Measurements from ENCODE around the gene GPC5.
"Not testable (repeated sequence)": the region's sequence is repeated elsewhere in the genome, so short reads cannot be mapped to it uniquely, and the experiment has no call there.

Gene GPC5

GRCh38 chr13:91370501-91370900 is 27.9 kb upstream of the GPC5 start:
- no peak for DNase-seq

DNA sequence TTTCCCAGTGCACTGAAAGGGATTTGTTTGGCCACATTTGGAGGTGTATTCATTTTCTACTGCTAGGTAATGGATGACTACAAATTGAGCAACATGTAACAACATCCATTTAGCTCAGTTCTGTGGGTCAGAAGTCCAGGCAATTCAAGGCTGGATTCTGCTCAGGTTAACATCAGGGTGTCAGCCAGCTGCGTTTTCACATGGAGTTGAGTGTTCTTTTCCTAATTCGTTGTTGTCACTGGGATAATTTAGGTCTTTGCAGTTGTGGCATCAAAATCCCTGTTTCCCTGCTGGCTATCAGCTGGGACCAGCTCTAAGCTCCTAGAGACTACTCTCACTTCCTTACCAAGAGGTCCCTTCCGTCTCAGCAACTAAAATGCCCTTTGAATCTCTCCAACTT is 25.5 kb upstream of the GPC5 start:
- no peak for DNase-seq

GRCh38 chr13:91375116-91375729 is 23.2 kb upstream of the GPC5 start:
- peak; percentile 26 to 37 for DNase-seq

DNA sequence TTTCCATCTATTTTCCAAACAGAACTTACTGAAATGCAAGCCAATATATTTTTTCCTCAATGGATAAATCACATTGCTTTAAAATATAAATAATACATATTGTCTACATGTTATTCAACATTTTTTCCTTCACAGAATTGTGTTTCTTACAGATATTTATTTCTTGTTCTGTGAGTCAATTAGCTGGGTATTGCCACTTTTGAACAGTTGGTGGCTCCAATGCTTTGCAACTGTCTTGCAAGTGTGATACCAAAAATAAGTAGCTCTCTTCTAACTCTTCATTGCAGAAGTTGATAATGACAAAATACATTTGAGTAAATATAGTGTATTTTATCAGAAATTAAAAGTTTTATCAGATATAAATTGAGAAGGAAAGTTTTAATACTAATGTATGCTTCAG is 17.1 kb upstream of the GPC5 start:
- DNase-seq, result no peak

DNA sequence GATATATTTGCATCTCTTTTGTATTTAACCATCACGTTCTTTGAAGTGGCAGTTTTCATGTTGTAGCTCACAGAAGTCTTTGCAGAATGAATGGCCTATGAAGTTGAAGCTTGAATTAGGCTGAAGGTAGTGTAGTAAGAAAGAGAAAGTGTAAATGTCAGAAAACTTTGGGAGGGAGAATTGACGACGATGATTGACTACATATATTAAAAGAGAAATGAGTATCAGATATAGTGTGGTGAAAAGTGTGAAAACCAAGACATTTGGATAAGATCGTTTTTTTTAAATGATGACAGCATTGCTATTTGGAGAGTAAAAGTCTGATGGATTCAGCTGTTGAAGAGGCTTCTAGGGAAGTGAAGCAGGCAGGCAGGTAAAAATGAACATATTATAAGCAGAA is 14.6 kb upstream of the GPC5 start:
- DNase-seq, result no peak

GRCh38 chr13:91384896-91385295 is 13.5 kb upstream of the GPC5 start:
- no peak for DNase-seq

GRCh38 chr13:91389186-91389585 is 9.2 kb upstream of the GPC5 start:
- no peak for DNase-seq

GRCh38 chr13:91397595-91397994 is 826 bp upstream of the GPC5 start:
- no peak for DNase-seq

GRCh38 chr13:91399189-91400062 is 1.0 kb downstream of the GPC5 start:
- no peak for DNase-seq

- no peak for DNase-seq
Measured at GRCh38 chr13:91400063-91400399, 1.6 kb downstream of the GPC5 start.

GRCh38 chr13:91400671-91401070 is 2.2 kb downstream of the GPC5 start:
- no peak for DNase-seq

GRCh38 chr13:91401920-91402319 is 3.5 kb downstream of the GPC5 start:
- no peak for DNase-seq

GRCh38 chr13:91405240-91405639 is 6.8 kb downstream of the GPC5 start:
- DNase-seq, result no peak

DNA sequence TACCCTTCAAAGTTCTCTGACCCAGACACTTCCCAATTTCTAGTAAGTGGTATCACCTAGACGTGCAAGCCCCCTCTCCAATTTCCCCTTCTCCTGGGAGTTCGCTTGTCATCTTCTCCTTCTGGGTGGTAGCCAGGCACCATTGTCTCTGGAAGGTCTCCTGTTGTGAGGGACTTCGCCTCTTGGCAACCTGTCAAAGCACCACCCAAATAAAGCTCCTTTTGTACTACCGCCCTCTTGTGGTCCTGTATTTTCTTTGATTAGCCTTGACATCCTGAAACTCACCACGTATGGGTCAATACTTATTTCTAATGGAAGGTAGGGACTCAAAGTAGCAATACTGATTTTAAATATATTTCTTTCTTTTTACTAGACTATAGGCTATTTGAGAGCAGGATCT is 8.2 kb downstream of the GPC5 start:
- peak; percentile 11 to 47 for DNase-seq

DNA sequence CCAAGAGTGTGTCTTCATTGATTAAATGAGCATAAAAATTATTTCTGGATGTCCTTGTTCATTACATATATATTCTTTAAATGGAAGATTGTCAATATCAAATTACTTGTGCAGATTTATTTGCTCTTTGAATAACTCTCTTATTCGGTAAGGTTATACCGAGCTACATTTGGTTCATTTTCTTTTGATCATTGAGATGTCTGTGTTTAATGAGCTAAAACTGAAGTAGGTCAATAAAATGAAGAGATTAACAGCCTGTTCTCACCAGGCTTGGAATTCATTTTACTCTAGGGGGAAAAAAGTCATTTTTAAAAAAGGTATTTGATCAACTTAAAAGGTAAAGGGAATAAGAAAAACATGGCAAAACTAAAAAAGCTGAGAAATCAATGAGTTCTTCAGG is 10.6 kb downstream of the GPC5 start:
- DNase-seq, result no peak

DNA sequence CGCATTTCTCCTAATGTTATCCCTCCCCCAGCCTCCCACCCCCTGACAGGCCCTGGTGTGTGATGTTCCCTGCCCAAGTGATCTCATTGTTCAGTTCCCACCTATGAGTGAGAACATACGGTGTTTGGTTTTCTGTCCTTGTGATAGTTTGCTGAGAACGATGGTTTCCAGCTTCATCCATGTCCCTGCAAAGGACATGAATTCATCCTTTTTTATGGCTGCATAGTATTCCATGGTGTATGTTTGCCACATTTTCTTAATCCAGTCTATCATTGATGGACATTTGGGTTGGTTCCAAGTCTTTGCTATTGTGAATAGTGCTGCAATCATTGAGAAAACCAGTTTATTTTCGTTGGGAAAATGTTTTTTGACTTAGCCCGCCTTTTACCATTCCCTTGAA is 18.2 kb downstream of the GPC5 start:
- DNase-seq, result not testable (repeated sequence)

DNA sequence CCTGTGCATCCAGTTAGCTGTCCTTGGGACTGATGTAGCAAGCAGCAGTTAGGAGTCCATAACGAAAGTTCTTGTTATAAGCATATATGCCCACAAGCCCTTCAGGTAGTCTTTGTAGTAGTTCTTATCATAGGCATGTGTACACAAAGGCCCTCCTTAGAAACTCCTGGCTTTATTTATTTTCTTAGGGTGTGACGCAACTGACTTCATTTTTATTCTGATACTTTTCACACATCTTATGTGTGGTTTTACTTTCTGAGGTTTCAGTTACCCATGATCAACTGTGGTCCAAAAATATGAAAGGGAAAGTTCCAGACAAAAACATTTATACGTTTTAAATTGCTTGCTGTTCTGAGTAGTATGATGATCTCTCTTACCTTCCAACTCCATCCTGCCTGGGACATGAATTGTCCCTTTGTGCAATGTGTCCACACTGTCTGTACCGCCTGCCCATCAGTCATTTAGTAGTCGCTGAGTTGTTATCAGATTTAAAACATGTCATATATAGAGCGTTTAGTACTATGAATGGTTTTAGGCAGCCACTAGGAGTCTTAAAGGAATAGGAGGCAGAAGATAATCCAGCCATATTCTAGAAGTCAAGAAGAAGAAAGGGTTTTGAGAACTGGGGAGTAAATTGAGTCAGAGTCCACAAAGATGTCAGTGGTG is 19.4 kb downstream of the GPC5 start:
- no peak for DNase-seq

GRCh38 chr13:91426913-91427312 is 28.5 kb downstream of the GPC5 start:
- DNase-seq, result no peak

DNA sequence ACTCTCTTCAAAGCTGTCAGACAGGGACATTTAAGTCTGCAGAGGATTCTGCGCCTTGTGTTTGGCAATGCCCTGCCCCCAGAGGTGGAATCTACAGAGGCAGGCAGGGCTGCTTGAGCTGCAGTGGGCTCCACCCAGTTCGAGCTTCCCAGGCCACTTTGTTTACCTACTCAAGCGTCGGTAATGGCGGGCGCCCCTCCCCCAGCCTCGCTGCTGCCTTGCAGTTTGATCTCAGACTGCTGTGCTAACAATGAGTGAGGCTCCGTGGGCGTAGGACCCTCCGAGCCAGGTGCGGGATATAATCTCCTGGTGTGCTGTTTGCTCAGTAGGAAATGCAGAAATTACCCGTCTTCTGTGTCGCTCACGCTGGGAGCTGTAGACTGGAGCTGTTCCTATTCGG is 40.3 kb downstream of the GPC5 start:
- not testable (repeated sequence) for DNase-seq

DNA sequence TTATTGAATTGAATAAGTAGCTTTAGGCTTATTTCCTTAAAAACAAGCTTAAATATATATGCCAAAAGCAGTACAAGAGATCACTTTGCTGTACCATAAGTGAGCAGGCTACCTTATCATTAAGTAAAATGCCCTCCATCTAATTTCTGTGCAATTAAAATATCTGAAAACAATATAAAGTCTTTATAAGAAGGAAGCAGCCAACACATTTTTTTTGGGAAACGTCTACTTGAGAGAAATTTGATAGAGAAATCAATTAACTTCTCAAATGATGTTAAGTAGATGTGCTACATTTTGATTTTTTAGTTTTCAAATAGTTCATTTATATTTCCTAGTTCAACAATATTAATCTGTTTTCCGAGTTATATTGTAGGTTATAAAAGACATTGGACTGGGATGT is 52.5 kb downstream of the GPC5 start:
- no peak for DNase-seq

DNA sequence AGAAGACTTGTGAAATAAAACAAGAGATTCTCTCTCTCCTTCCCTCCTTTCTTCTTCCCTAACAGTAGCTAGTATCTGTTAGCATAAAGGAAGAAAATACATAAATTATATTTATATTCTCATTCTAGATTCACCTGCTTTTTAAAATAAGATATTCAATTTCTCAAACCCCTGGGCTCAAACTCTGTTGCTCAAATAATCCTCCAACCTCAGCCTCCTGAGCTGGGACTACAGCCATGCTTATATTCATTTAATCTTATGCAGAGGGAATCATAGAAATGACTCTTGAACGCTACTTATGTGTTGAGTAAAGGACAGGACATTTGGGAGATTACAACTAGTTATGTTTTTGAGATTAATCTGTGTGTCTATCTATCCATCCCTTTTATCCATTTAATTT is 56.2 kb downstream of the GPC5 start:
- DNase-seq, result no peak

DNA sequence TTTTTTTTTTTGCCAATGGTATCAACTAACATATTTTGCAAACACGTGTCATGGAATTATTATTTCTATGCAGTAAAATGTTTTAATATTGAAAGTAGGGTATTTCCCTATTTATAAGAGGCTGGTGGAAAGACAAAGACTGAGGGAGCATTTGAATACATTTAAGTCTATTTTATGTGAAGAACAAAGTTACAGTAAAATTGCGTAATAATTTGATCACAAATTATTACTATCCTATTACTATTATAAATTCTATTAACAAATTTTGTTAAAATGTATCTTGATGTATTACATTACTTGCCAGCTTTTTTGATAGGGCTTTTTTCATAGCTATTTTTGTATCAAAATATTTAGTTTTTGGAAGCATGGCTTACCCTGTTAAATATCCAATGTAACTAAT is 58.4 kb downstream of the GPC5 start:
- DNase-seq, result no peak

GRCh38 chr13:91459485-91459884 is 61.1 kb downstream of the GPC5 start:
- DNase-seq, result peak in 1 of 2 donors; percentile 1

GRCh38 chr13:91464336-91464735 is 65.9 kb downstream of the GPC5 start:
- no peak for DNase-seq
